Hematopoietic multipotent progenitor cell treated with erythropoietin and hydrocortisone succinate and interleukin-3 and kit ligand, for 15 days (in vitro differentiated cells): Measurements from ENCODE around the gene SSR2.

ENCODE experiments used
- DNase-seq: peaks from one replicate; pipeline ENCODE4 v3.0.0-alpha.2; 2015; ENCODE audit warnings: low spot score

Gene SSR2

DNA sequence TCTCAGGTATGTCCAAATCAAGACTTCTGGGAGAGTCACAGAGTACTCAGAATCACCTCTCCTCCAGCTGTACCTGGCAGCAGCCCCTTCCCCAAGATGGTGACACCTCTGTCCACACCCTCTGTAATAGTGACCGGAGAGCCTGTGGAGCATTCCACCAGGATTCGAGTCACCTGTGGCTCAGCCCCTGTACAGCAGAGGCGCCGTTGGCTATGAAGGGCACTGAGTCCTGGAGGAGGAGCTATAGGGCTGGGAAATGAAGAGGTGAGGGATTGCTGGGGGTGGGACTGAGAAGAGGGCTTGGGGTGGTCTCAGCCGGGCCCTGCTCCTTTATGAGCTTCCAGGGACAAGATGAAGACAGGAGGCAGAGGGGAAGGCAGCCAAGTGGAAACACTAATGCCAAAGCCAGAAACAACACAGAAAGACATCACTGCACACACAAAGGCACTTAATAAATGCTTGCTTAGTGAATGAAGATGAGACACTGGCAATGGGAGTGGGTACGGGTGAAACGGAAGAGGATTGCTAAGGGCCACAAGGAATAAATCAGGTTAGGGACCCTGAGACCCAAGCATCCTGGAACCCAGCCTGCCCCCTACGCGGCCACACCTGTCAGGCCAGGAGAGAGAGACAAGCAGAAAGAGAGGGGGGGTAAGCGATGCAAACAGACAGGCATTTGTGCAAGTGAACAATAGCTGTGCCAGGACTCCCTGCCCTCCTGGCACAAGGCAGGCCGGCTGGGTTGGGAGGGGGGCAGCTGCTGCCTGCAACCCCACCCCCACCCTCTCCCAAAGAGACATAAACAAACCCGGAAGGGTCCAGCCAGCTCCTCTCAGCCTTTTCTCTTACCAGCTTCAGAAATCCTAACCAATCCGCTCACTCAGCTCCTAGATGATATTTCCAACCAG lies 46.3 kb downstream of the SSR2 start:
- DNase-seq = no peak

DNA sequence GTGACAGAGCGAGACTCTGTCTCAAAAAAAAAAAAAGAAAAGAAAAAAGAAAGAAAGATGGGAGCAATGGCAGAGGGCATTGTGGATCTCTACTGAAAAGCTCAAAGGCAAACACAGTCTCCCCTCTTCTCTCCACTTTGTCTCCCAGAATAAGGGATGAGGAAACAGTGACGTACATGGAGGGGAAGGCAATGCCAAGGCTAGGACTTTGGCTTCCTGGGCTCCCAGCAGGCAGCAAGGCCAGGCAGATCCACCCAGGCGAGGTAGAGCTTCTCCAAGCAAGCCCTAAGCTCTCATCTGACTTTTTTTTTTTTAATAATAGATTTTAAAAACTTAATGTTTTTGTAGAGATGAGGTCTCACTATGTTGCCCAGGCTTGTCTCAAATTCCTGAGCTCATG lies 47.0 kb downstream of the SSR2 start:
- no peak for DNase-seq

GRCh38 chr1:155971910-155972809 lies 48.6 kb downstream of the SSR2 start:
- no peak for DNase-seq

DNA sequence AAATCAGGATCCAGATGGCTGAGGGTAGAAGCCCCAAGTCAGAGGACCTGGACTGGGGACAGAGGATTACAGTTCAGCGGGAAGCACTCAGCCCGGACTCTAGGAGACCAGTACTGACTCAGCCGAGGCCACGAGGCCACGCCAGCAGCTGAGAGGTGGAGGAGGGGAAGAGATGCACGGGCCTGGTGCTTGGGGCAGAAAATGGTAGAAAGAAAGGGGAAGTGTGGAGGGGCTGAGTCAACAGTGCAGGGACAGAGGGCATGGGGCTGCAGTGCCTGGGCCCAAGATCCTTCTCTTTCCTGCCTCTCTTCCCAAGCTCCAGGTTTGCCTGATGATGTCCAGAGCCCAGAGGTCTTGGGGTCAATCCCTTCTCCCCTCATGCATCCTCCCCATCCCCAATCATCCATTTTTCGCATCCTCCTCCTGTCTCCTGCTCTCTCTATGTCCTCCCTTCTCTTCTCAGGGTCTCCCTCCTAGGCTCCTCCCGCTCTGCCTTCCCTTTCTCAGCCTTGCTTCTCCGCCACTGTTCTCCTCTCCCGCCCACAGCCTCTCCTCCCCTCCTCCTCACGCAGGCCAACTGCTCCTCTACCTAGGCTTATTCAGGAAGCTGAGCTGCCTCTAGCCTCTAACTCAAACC lies 50.1 kb downstream of the SSR2 start:
- DNase-seq = no peak

GRCh38 chr1:155969377-155969791 lies 51.4 kb downstream of the SSR2 start:
- no peak for DNase-seq

DNA sequence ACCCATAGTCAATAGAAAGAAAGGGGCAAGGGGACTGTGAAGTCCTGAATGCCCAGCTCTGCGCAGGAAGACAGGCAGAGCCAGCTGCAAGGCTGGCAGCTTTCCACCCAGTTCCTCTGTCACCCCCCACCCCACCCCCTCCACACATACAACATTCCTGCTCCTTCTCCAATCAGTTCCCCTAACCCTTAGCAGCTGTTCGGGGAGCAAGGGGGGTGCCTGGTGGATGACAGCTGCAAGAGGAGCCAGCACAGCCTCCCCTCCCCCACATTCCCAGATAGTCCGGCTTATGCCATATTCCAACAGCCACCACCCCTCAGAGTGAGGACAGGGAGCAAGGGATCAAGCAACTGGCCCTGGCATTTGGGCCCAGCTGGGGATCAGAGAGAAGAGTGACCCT lies 52.1 kb downstream of the SSR2 start:
- DNase-seq = no peak

GRCh38 chr1:155968051-155968400 lies 52.7 kb downstream of the SSR2 start:
- DNase-seq = no peak

GRCh38 chr1:155967341-155968050 lies 53.3 kb downstream of the SSR2 start:
- DNase-seq = no peak

GRCh38 chr1:155966750-155967149 lies 54.0 kb downstream of the SSR2 start:
- DNase-seq = peak; percentile 55

- DNase-seq = no peak
Observed at GRCh38 chr1:155966135-155966534, 54.6 kb downstream of the SSR2 start.

GRCh38 chr1:155964193-155964592 lies 56.6 kb downstream of the SSR2 start:
- DNase-seq = no peak

DNA sequence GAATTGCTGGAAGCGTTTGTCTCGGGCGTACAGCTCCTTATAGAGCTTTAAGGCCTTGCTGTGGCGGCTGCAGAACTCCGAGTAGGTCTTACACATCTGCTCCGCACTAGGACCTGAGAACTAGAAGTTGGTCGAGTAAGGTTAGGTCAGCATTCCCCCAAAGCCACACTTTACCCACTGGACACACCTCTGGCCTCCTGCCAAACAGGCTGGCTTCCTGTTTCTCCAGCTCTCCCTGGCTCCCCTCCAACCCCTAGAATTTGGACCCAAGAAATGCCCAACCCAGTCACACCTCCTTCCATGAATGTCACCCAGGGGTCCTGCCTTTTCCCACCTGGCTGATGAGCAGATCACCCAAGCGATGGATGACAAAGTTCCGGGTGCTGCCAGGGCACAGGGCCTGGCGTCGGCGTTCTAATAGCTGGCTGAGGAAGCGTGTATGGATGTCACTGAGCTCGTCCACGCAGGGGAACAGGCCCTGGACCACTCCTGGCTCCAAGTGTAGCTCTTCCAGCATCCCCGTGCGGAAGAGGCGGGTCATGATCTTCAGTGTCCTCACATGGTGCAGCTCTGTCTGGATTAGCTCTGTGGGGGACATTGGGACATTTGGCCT lies 58.0 kb downstream of the SSR2 start:
- DNase-seq = no peak

DNA sequence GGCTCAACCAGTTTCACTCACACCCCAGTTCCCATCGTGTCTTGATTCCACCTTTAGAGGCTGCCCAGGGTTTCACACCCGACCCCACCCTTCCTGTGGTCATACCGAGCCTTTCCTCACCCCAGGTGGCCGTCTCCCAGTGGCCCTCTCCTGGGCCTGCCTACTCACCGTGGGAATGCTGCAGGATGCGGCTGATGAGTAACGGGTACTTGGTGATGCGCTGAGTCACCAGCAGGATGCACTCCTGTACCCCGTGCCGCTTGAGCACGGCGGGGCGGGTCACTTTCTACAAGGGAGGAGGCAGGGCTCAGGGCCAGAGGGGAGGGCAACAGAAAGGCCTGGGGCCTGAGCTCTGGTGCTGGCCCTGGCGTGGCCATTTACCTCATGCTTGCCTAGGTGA lies 58.8 kb downstream of the SSR2 start:
- peak; percentile 60 for DNase-seq

GRCh38 chr1:155960081-155960745 lies 60.5 kb downstream of the SSR2 start:
- no peak for DNase-seq
